HepG2 (cell line): ENCODE measurements around the gene NXPE3. TPM values are rescaled to one million over a fixed set of nuclear protein-coding genes. Genes with fewer than 3 reads are reported as not detected.

Experiments used
- CEBPB ChIP-seq: IDR thresholded peaks from 2 replicates; pipeline ENCODE4 v1.6.1; 2011; ENCODE audit warnings: low read depth, low read length, improper control_type of control experiment, borderline replicate concordance
- MATR3 ChIP-seq: sonication (generic); formaldehyde crosslinking; IDR thresholded peaks from 2 replicates; pipeline ENCODE4 v1.4.0; 2020; ENCODE audit warnings: missing genetic modification reagents
- RNF2 ChIP-seq: fragments of 450-650 bp; conservative IDR thresholded peaks from 2 replicates; pipeline ENCODE4 v1.6.1; 2016; ENCODE audit warnings: low read depth
- SRSF1 ChIP-seq: fragments of 200-400 bp; formaldehyde crosslinking; optimal IDR thresholded peaks from 2 replicates; pipeline ENCODE3; 2017; ENCODE audit warnings: mild to moderate bottlenecking, low read depth, low read length, moderate library complexity
- ZKSCAN1 ChIP-seq: fragments of 150-350 bp; IDR thresholded peaks from 2 replicates; pipeline ENCODE4 v1.6.1; 2014; ENCODE audit warnings: low read length
- ZNF430 ChIP-seq: sonication (generic); formaldehyde crosslinking; IDR thresholded peaks from 2 replicates; pipeline ENCODE4 v1.9.0; 2021; ENCODE audit warnings: mild to moderate bottlenecking, missing genetic modification reagents
- ZNF558 ChIP-seq: sonication (generic); formaldehyde crosslinking; IDR thresholded peaks from 2 replicates; pipeline ENCODE4 v1.9.0; 2022; ENCODE audit warnings: mild to moderate bottlenecking, missing genetic modification reagents, borderline replicate concordance
- ZNF563 ChIP-seq: sonication (generic); formaldehyde crosslinking; IDR thresholded peaks from 2 replicates; pipeline ENCODE4 v1.8.0; 2022; ENCODE audit warnings: mild to moderate bottlenecking, moderate library complexity, missing genetic modification reagents
- ZNF629 ChIP-seq: sonication (generic); formaldehyde crosslinking; conservative IDR thresholded peaks from 2 replicates; pipeline ENCODE4 v1.5.0; 2020; ENCODE audit warnings: missing genetic modification reagents
- ZNF709 ChIP-seq: sonication (generic); formaldehyde crosslinking; IDR thresholded peaks from 2 replicates; pipeline ENCODE4 v1.5.0; 2020; ENCODE audit warnings: mild to moderate bottlenecking, missing genetic modification reagents
- ZSCAN9 ChIP-seq: IDR thresholded peaks from 2 replicates; pipeline ENCODE4 v1.6.1; 2016; ENCODE audit warnings: borderline replicate concordance
- polyA plus RNA-seq, 8 experiments: library from polyadenylated mRNA; depleted of rRNA in 3 of 8; stranded (reverse) in 7 of 8; unstranded in 1 of 8; fragments of >200 nt; fragmentation: Illumina TruSeq in 4 of 8; extraction: Trizol in 4 of 8; gene quantifications; 2 replicates each; pipeline versions ENCODE4 v1.2.1 to v1.2.3, GENCODE V29; 2011 to 2016; ENCODE audit warnings: low read depth in 4 of 8, missing spikeins in 1 of 8, mixed read lengths in 1 of 8; ENCODE audit not compliant: insufficient read depth in 1 of 8
- total RNA-seq, 5 experiments: library from RNA; depleted of rRNA; stranded (reverse); fragments of >200 nt; fragmentation: Illumina TruSeq; extraction: Trizol; gene quantifications; 2 replicates each; pipeline ENCODE4 v1.2.3, GENCODE V29; 2016; ENCODE audit warnings: low read depth in 1 of 5
- TF ChIP-seq, protein P1 (sequence below): sonication (generic); formaldehyde crosslinking; conservative IDR thresholded peaks from 2 replicates; pipeline ENCODE4 v1.4.0; 2020; ENCODE audit warnings: missing genetic modification reagents
- TF ChIP-seq, protein P2 (sequence below): sonication (generic); formaldehyde crosslinking; IDR thresholded peaks from 2 replicates; pipeline ENCODE4 v1.4.0; 2020; ENCODE audit warnings: mild to moderate bottlenecking, missing genetic modification reagents
- TF ChIP-seq, protein P3 (sequence below): sonication (generic); formaldehyde crosslinking; IDR thresholded peaks from 2 replicates; pipeline ENCODE4 v1.4.0; 2020; ENCODE audit warnings: mild to moderate bottlenecking, missing genetic modification reagents
- TF ChIP-seq, protein P4 (sequence below): sonication (generic); formaldehyde crosslinking; IDR thresholded peaks from 2 replicates; pipeline ENCODE4 v1.4.0; 2020; ENCODE audit warnings: missing genetic modification reagents, borderline replicate concordance

NXPE3 gene
- total and polyA plus RNA-seq, 2 of the 13 experiments (the other 11 are each of a cell fraction or from before 2014, with no cell fraction given): 3.5 to 4.7 TPM

DNA sequence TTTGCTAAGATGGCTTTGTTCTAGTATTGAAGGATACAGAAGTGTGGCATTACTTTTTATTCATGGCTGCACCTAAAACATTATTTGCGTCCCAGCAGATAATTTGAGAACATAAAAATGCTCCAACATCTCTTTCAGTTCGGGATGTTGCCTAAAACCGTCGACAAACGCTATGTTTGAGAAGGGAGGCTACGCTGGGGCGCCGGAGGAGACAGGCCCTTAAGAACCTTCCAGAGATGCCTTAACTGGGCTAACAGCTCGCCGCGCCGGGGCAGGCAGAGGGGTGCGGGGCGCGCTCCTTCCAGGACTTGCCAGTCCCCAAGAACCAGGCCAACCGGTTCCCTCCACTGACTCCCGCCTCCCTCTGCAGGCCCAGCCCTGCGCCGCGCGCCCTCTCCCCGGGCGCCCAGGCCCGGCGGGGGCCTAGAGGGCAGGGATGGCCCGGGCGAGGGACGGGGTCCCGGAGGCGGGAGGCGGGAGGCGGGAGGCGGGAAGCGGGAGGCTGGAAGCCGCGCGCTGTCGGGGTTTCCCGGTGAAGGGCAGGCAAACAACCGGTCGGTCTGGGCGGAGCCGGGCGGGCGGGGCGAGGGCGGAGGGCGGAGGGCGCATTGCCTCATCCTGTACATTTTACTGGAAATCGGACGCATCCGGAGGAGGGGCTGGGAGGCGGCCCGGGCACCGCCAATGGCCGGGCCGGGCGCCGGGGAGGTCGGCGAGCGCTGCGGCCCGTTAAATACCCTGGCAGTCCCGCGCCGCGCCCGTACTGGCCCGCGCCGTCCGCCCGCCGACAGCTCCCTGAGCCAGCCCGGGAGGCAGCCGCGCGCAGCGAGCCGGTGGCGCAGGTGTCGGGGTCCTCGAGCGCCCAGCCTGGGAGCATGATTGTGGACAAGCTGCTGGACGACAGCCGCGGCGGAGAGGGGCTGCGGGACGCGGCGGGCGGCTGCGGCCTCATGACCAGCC is 70.0 kb downstream of the NXPE3 start, which contains the start of gene NFKBIZ (continued):
- TF ChIP-seq, protein P1, sequence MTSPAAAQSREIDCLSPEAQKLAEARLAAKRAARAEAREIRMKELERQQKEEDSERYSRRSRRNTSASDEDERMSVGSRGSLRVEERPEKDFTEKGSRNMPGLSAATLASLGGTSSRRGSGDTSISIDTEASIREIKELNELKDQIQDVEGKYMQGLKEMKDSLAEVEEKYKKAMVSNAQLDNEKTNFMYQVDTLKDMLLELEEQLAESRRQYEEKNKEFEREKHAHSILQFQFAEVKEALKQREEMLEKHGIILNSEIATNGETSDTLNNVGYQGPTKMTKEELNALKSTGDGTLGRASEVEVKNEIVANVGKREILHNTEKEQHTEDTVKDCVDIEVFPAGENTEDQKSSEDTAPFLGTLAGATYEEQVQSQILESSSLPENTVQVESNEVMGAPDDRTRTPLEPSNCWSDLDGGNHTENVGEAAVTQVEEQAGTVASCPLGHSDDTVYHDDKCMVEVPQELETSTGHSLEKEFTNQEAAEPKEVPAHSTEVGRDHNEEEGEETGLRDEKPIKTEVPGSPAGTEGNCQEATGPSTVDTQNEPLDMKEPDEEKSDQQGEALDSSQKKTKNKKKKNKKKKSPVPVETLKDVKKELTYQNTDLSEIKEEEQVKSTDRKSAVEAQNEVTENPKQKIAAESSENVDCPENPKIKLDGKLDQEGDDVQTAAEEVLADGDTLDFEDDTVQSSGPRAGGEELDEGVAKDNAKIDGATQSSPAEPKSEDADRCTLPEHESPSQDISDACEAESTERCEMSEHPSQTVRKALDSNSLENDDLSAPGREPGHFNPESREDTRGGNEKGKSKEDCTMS: no peak
- TF ChIP-seq ZNF430 (CRISPR knock-in tag): 0 out of 2 replicates have a peak, but pooled peaks have one; percentile 24
- TF ChIP-seq ZNF629 (CRISPR knock-in tag): no peak
- no peak for TF ChIP-seq ZKSCAN1
- TF ChIP-seq ZNF558 (CRISPR knock-in tag): peak; percentile 6; the same call in 1 of the 2 replicates
- TF ChIP-seq, protein P2, sequence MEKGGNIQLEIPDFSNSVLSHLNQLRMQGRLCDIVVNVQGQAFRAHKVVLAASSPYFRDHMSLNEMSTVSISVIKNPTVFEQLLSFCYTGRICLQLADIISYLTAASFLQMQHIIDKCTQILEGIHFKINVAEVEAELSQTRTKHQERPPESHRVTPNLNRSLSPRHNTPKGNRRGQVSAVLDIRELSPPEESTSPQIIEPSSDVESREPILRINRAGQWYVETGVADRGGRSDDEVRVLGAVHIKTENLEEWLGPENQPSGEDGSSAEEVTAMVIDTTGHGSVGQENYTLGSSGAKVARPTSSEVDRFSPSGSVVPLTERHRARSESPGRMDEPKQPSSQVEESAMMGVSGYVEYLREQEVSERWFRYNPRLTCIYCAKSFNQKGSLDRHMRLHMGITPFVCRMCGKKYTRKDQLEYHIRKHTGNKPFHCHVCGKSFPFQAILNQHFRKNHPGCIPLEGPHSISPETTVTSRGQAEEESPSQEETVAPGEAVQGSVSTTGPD (CRISPR knock-in tag): no peak
- peak; percentile 64; the same call in 1 of the 2 replicates for TF ChIP-seq ZNF709 (CRISPR knock-in tag)
- peak; percentile 87 for TF ChIP-seq ZNF563 (CRISPR knock-in tag)
- TF ChIP-seq, protein P3, sequence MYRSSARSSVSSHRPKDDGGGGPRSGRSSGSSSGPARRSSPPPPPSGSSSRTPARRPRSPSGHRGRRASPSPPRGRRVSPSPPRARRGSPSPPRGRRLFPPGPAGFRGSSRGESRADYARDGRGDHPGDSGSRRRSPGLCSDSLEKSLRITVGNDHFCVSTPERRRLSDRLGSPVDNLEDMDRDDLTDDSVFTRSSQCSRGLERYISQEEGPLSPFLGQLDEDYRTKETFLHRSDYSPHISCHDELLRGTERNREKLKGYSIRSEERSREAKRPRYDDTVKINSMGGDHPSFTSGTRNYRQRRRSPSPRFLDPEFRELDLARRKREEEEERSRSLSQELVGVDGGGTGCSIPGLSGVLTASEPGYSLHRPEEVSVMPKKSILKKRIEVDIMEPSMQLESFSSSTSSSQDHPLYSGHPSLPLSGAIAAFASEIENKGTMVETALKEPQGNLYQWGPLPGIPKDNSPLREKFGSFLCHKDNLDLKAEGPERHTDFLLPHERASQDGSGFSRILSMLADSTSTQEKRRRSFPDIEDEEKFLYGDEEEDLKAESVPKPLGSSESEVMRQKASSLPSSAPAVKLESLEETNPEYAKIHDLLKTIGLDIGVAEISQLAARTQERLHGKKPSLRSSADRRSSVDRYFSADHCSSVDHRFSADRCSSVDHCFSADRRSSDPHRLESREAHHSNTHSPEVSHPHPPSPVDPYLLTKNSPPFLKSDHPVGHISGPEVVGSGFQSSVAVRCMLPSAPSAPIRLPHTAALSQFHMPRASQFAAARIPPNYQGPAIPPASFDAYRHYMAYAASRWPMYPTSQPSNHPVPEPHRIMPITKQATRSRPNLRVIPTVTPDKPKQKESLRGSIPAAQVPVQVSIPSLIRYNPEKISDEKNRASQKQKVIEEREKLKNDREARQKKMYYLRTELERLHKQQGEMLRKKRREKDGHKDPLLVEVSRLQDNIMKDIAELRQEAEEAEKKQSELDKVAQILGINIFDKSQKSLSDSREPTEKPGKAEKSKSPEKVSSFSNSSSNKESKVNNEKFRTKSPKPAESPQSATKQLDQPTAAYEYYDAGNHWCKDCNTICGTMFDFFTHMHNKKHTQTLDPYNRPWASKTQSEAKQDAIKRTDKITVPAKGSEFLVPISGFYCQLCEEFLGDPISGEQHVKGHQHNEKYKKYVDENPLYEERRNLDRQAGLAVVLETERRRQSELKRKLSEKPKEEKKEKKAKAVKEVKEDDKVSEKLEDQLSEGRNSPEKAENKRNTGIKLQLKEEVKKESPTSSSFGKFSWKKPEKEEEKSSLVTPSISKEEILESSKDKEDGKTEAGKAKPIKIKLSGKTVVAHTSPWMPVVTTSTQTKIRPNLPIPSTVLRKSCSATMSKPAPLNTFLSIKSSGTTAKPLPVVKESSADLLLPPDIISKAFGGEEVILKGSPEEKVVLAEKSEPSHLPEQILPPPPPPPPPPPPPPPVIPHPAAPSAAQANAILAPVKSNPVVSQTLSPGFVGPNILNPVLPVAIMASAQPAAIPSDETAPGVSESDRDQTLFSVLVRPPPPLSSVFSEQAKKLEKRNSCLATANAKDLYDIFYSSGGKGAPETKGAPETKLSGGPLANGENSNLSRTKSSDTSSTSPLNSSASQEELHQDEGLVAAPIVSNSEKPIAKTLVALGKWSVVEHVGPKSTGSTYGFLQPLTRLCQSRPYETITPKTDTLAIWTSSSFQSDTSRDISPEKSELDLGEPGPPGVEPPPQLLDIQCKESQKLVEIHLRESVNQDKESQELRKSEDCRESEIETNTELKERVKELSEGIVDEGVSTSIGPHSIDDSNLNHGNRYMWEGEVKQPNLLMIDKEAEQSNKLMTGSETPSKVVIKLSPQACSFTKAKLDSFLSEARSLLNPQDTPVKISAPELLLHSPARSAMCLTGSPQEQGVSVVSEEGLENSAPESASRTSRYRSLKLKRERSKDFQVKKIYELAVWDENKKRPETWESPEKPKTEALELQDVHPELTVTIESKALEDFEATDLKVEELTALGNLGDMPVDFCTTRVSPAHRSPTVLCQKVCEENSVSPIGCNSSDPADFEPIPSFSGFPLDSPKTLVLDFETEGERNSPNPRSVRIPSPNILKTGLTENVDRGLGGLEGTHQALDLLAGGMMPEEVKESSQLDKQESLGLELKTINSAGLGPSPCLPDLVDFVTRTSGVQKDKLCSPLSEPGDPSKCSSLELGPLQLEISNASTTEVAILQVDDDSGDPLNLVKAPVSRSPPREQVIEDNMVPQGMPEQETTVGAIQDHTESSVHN (CRISPR knock-in tag): no peak
- TF ChIP-seq SRSF1: no peak
- peak; percentile 76 for TF ChIP-seq RNF2
- TF ChIP-seq, protein P4, sequence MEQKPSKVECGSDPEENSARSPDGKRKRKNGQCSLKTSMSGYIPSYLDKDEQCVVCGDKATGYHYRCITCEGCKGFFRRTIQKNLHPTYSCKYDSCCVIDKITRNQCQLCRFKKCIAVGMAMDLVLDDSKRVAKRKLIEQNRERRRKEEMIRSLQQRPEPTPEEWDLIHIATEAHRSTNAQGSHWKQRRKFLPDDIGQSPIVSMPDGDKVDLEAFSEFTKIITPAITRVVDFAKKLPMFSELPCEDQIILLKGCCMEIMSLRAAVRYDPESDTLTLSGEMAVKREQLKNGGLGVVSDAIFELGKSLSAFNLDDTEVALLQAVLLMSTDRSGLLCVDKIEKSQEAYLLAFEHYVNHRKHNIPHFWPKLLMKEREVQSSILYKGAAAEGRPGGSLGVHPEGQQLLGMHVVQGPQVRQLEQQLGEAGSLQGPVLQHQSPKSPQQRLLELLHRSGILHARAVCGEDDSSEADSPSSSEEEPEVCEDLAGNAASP (CRISPR knock-in tag): peak; percentile 45; the same call in 1 of the 2 replicates
- TF ChIP-seq ZSCAN9 (CRISPR knock-in tag): no peak
- no peak for TF ChIP-seq MATR3 (CRISPR knock-in tag)
- peak; percentile 91 for TF ChIP-seq CEBPB
